Endometrium (tissue), 2 donors: ENCODE measurements around the gene KIAA0513.

ENCODE experiments used
- FAIRE-seq: peaks from 2 replicates; lab custom pipeline; 2012; peaks lifted over from hg19 to GRCh38; lab: Jason Lieb, UNC
- donor health status: control.
- donor health status: control.

Gene KIAA0513

GRCh38 chr16:85005285-85006069, 22.1 kb upstream of the KIAA0513 start:
- FAIRE-seq = no peak

GRCh38 chr16:85006639-85007038, 21.0 kb upstream of the KIAA0513 start:
- no peak for FAIRE-seq

GRCh38 chr16:85007496-85008214, 19.9 kb upstream of the KIAA0513 start:
- FAIRE-seq = no peak

GRCh38 chr16:85008271-85008670, 19.3 kb upstream of the KIAA0513 start:
- no peak for FAIRE-seq

- FAIRE-seq = no peak
Measured at GRCh38 chr16:85010446-85010930, 17.1 kb upstream of the KIAA0513 start.

GRCh38 chr16:85010931-85011845, 16.4 kb upstream of the KIAA0513 start, which contains the start of gene ZDHHC7:
Gene ZDHHC7 (minus strand): TSS chr16:85011535. CDS start chr16:84990618, 20,917 bp downstream.
- no peak for FAIRE-seq

GRCh38 chr16:85011846-85012284, 15.7 kb upstream of the KIAA0513 start:
- no peak for FAIRE-seq

- no peak for FAIRE-seq
Measured at GRCh38 chr16:85014311-85014710, 13.3 kb upstream of the KIAA0513 start.

- no peak for FAIRE-seq
Measured at GRCh38 chr16:85015481-85016187, 12.0 kb upstream of the KIAA0513 start.

GRCh38 chr16:85017151-85017550, 10.4 kb upstream of the KIAA0513 start:
- FAIRE-seq = no peak

GRCh38 chr16:85017633-85018032, 10.0 kb upstream of the KIAA0513 start:
- no peak for FAIRE-seq

GRCh38 chr16:85018529-85019236, 8.9 kb upstream of the KIAA0513 start:
- FAIRE-seq = no peak

- no peak for FAIRE-seq
Measured at GRCh38 chr16:85019659-85020245, 7.8 kb upstream of the KIAA0513 start.

GRCh38 chr16:85025781-85026653, 1.6 kb upstream of the KIAA0513 start:
- no peak for FAIRE-seq

- FAIRE-seq = no peak
Measured at GRCh38 chr16:85026703-85027102, 892 bp upstream of the KIAA0513 start.

GRCh38 chr16:85027958-85028684, 526 bp downstream of the KIAA0513 start:
- FAIRE-seq = no peak

- no peak for FAIRE-seq
Measured at GRCh38 chr16:85028685-85029407, 1.3 kb downstream of the KIAA0513 start.

GRCh38 chr16:85029408-85029784, 1.8 kb downstream of the KIAA0513 start:
- FAIRE-seq = no peak
